NOMO-1 treated with DMSO at 0.1 percent for 48 hours (cell line): ENCODE data around the gene LRCH4.

Source experiments
- DNase-seq: peaks from one replicate; lab custom pipeline; 2025; ENCODE audit not compliant: unreplicated experiment; lab: John Stamatoyannopoulos, UW

LRCH4 gene

GRCh38 chr7:100583132-100584053 lies 2.5 kb downstream of the LRCH4 start:
- DNase-seq = peak; percentile 98

GRCh38 chr7:100582650-100583049 lies 3.3 kb downstream of the LRCH4 start:
- DNase-seq = no peak

GRCh38 chr7:100582041-100582579 lies 3.8 kb downstream of the LRCH4 start:
- no peak for DNase-seq

- no peak for DNase-seq
Observed at GRCh38 chr7:100580466-100581283, 5.3 kb downstream of the LRCH4 start.

DNA sequence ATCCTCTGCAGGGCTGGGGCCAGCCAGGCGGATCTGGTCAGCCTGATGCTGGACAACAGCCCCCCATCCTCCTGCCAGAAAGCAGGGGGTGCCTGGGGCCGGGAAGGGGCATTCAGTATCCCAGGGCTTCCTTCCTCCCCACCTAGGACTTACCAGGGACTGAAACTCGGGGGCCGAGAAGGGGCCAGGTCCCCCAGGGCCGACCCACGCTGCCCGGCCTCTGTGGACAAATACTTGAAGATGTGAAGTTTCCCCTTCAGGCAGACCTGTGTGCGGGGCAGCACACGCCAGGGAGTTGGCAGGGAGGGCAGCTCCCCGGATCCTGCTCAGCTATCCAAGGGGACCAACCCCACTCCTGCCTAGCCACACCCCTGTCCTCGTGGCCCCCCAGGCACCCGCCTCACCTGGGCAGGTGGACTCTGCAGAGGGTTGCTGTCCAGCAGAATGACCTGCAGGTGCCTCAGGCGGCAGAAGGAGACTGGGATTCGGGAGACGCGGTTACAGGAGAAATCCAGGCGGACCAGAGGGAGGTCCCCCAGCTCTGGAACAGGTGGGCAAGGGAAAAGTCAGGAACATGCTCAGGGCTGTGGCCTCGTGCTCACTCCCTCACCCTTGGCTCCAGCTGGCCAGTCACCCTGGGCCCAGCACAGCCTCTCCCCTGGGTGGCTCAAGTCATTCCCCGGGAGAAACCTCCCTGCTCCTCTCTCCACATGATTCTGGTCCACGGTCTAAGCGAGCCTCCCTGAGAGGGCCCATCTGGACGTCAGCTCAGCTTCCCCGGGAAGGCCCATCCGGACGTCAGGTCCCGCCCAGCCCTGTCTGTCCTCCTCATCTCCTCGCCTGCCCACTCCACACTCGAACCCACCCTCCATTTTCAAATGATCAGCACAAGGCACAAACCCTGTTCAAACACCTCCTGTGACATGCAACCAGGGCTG lies 7.4 kb downstream of the LRCH4 start:
- no peak for DNase-seq

DNA sequence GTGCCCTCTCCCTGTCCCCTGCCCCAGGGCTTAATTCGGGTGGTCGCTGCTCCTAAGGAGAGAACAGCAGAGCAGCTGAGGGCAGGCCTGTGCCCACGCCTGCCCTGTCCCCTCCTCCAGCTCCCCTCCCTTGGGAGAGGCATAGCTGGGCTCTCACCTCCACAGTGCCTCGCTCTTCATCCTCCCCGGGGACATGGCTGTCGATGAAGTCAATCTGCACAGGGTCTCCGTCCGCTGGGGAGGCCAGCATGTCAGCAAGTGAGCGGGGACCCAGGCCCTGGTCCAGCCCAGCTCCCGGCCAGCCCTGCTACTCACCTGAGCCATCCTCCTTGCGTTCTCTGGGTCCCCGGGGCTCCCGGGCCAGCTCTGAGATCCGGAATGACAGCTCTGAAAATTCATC lies 8.4 kb downstream of the LRCH4 start:
- no peak for DNase-seq

GRCh38 chr7:100577103-100577502 lies 8.8 kb downstream of the LRCH4 start:
- no peak for DNase-seq

- DNase-seq = no peak
Observed at GRCh38 chr7:100576384-100576993, 9.4 kb downstream of the LRCH4 start.

DNA sequence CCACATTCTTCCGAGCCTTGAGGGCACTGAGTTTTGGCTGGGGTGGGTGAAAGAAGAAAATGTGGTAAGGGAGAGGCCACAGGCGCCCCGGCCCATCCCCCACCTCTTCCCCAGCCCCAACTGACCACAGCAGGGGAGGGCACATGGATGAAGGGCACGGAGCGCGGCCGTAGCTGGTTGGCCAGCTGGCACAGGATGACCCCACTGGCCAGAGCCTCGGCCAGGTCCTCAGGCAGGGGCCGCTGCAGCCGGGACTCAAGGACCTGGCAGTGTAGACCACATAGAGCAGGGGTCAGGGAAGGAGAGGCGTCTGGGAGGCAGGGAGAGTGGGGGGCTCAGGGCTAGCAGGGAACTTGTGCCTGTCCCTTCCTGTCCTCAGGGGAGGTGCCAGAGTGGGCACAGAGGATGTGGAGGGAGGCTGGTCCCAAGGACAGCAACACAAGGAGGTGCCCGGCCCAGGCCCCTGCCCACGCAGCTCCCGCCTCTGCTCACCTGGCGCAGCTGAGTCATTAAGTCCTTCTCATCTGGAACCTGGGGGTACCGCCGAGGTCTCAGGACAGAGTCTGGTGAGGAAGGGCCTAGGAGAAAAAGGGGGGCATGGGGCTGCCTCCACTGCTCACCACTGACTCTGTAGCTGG lies 10.1 kb downstream of the LRCH4 start:
- DNase-seq = no peak

DNA sequence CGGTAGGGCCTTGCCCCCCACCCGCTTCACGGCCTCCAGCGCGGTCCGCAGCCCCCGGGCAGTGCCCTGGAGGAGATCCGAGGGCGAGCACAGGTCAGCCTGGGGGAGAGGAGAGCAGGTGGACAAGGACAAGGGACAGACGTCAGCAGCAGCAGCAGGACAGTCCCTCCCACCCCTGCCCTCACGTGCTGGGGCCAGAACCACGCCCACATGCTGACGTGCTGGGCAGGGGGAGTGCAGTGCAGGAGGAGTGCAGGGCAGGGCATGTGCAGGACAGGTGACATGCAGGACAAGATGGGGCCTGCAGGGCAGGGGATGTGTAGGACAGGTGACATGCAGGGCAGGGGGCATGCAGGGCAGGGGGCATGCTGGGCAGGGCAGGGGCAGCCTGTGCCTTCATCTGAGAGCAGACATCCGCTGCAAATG lies 10.7 kb downstream of the LRCH4 start:
- no peak for DNase-seq

DNA sequence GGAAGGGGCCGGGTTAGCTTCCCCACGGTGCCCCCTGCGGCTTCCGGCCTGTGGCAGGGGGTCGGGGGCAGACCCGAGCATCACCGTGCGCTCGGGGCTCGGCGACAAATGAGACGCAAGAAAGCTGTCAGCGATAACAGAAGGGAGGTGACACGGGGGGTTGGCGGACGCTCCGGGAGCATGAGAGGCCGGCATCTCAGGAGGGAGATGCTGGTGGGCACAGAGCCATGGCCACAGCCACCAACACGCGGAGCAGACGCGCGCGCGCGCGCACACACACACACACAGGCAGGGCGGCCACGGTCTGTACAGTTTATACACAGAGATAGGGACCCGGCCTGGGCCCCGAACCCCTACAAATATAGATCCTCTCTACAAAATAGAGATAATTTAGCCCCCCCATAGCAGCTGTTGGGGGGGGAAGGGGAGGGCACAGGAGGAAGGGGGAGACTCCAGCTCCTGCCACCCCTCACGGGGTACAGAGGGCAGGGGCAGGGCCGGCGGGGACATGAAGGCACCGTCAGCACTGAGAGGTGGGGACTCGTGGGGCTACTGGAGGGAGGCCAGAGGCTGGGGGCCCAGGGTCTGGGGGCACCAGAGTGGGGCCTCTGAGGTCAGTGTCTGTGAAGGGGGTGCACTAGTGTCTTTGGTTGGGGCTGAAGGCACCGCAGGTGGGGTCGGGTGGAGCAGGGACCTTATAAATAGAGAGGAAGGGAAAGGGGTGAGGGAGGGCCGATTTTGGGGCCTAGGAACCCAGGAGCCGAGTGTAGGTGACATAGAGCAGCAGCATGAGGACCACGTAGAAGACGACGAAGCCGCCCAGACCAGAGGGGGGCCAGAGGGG lies 11.3 kb downstream of the LRCH4 start:
- DNase-seq = no peak

GRCh38 chr7:100573691-100574361 lies 12.1 kb downstream of the LRCH4 start, which contains the start of gene SAP25:
SAP25 (minus strand) TSS chr7:100573900; CDS start chr7:100573742, 158 bp downstream.
- DNase-seq = no peak

DNA sequence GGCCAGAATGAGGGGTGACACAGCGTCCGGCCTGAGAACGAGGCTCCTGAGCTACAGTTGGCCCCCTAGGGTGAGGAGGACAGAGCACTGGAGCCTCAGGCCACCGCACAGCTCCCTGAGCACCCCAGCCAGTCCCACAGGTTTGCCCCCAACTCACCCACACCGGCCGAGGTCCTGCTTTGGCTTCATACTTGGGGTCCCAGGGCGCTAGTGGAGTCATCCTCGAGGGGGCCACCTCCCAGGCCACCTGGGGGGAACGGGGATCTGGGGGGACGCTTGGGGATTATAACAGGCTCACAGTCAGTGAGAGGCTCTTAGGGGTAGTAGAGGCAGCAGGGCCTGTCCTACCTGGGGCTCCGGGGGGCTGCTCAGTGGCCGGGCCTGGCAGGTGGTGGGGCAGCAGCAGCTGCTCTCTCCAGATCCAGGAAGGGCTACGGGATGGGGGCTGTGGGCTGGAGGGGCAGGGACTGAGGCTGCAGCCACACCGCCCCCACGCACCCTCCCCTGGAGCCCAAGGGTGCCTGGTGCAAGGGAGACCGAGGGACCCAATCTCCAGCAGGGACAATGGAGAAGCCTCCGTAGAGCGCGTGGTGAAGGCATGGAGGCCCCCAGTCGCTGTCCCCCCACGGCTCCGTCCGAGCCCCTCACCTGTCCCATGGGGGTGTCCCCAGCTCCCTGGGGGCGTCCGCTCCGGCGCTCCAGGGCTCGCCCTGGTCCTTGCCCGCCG lies 12.8 kb downstream of the LRCH4 start:
- DNase-seq = no peak

DNA sequence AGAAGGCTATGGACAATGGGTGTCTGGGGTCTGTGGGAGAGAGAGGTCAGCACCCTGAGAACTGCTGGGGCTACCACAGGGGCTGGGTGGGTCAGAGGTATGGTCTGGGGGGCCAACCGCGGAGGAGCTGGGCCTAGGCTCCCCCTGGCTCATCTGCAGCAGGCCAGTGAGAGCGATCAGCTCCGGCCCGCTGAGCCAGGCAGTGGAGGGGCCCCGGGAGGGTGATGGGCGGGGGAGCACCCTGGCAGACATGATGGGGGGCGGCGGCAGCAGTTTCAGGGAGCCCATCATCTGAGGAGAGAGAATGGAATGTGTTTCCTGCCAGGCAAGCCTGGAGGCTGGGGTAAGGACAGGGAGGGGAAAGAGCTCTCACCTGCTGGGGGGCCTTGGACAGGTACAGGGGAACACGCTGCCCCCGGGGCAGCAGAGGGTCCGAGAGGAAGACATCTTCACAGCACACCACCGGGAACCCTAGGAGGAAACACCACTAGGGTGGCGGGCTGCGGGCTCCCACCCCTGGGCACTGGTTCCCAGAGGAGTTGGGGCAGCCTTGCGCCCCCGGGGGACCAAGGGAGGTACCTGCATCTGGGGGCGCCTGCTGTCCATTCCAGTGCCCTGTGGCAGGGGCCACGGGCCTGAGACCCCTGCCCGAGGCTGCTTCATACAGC lies 13.5 kb downstream of the LRCH4 start:
- no peak for DNase-seq

GRCh38 chr7:100571829-100572116 lies 14.2 kb downstream of the LRCH4 start:
- DNase-seq = no peak

GRCh38 chr7:100570954-100571828 lies 14.7 kb downstream of the LRCH4 start:
- DNase-seq = no peak
